Activated B cell treated with CpG ODN at 0.5 μM for 24 hours (primary cell): ENCODE results near the gene AMBP. TPM values are rescaled to one million over a fixed set of nuclear protein-coding genes. Genes with fewer than 3 reads are reported as not detected.

Experiments used
- ATAC-seq: fragments of 200-7000 bp; cut with Tn5 transposase; one replicate; pipeline ENCODE4 v1.10.0; 2021; ENCODE audit warnings: low read depth, mild to moderate bottlenecking, moderate library complexity
- CTCF ChIA-PET: fragments of 350-600 bp; sonication (Branson Sonifier 250); formaldehyde crosslinking; loops from one replicate; lab custom pipeline; 2021; ENCODE audit warnings: antibody characterized with exemption; lab: Charles Lee
- POLR2A ChIA-PET: fragments of 350-600 bp; sonication (Branson Sonifier 250); formaldehyde crosslinking; loops from one replicate; lab custom pipeline; 2021; ENCODE audit warnings: antibody characterized with exemption; lab: Charles Lee
- DNase-seq: peaks from one replicate; pipeline ENCODE4 v3.0.0; 2022
- H3K27ac Mint-ChIP-seq: one replicate; pipeline ENCODE4 v1.8.0; 2020; ENCODE audit warnings: mixed read lengths
- H3K27me3 Mint-ChIP-seq: one replicate; pipeline ENCODE4 v1.8.0; 2021; ENCODE audit warnings: mixed read lengths
- H3K36me3 Mint-ChIP-seq: one replicate; pipeline ENCODE4 v1.8.0; 2021; ENCODE audit warnings: low read depth, mixed read lengths
- H3K4me1 Mint-ChIP-seq: one replicate; pipeline ENCODE4 v1.8.0; 2021; ENCODE audit warnings: mixed read lengths
- H3K4me3 Mint-ChIP-seq: one replicate; pipeline ENCODE4 v1.8.0; 2020; ENCODE audit warnings: mild to moderate bottlenecking, mixed read lengths
- H3K9me3 Mint-ChIP-seq: one replicate; pipeline ENCODE4 v1.8.0; 2020; ENCODE audit warnings: mixed read lengths
- intact Hi-C: fragments of 100-400 bp; cut with micrococcal nuclease; formaldehyde crosslinking; loops from one replicate; pipeline ENCODE4 v1.15.1; 2024
- total RNA-seq: library from RNA; stranded (reverse); gene quantifications from 2 replicates; pipeline ENCODE4 v1.2.3, GENCODE V29; 2022
- TF ChIP-seq, protein P1 (sequence below): fragments of 200-600 bp; IDR thresholded peaks from one replicate; pipeline ENCODE4 v1.8.0; 2022; ENCODE audit warnings: antibody characterized with exemption, mild to moderate bottlenecking

Gene AMBP
- total RNA-seq, 1 donor from 2014 or later = not detected

DNA sequence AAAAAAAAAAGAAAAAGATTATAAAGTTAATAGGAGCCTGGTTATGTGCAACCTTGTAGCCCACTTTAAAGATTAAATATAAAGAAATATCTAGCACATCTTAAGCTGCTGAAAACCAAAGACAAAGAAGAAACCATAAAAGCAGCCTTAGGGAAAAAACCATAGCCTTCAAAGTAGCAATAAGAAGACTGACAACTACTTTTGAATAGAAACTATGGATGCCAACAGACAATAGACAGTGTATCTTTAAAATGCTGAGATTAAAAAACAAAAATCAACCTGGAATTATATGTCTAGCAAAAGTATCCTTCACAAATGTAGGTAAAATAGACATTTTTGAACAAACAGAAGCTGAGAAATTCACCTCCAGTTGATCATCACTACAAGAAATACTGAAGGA is 24.4 kb upstream of the AMBP start:
- ATAC-seq (no peak), DNase-seq (no peak)
- intact Hi-C loops = no loop called here
- Mint-ChIP-seq H3K36me3 (no peaks in the 10 kb centered on the region), H3K27ac (no peak overlapping the region), H3K27me3 (peaks cover 12% of the 10 kb centered on the region), H3K9me3 (peaks cover 6% of the 10 kb centered on the region), H3K4me3 (no peak overlapping the region), H3K4me1 (peaks cover 2% of the 10 kb centered on the region)
- CTCF ChIA-PET = no interaction called here
- POLR2A ChIA-PET = no interaction called here
- TF ChIP-seq, protein P1, sequence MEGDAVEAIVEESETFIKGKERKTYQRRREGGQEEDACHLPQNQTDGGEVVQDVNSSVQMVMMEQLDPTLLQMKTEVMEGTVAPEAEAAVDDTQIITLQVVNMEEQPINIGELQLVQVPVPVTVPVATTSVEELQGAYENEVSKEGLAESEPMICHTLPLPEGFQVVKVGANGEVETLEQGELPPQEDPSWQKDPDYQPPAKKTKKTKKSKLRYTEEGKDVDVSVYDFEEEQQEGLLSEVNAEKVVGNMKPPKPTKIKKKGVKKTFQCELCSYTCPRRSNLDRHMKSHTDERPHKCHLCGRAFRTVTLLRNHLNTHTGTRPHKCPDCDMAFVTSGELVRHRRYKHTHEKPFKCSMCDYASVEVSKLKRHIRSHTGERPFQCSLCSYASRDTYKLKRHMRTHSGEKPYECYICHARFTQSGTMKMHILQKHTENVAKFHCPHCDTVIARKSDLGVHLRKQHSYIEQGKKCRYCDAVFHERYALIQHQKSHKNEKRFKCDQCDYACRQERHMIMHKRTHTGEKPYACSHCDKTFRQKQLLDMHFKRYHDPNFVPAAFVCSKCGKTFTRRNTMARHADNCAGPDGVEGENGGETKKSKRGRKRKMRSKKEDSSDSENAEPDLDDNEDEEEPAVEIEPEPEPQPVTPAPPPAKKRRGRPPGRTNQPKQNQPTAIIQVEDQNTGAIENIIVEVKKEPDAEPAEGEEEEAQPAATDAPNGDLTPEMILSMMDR = no peak

DNA sequence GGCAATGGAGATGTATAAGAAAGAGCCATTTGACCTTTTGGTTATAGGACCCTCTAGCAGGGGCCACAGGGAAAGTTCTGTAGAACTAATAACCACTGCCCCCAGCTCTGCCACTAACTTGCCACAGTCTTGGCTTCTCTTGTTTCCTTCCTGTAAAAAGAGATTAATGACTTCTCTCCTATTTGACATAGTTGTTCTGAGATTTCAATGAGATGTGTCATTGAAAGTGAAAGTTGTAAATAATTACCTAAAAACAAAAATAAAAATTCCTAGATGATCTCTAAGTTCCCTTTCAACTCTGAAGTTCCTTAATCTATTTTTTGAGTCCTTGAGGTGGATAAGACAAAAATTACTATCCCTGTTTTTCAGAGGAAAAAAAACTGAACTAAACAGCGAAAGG is 22.4 kb upstream of the AMBP start:
- H3K9me3 Mint-ChIP-seq = peaks cover 6% of the 10 kb centered on the region
- intact Hi-C loops = no loop called here
- H3K4me1 Mint-ChIP-seq = peaks cover 8% of the 10 kb centered on the region
- ChIA-PET CTCF (interaction anchor here (1.1 kb wide), 1 partner anchor 16 kb away, joined by 3 read pairs; no protein-coding TSS in a partner anchor), POLR2A (no interaction called here)
- DNase-seq = no peak
- ATAC-seq = no peak
- TF ChIP-seq, protein P1 = no peak
- H3K4me3 Mint-ChIP-seq = no peak overlapping the region
- H3K36me3 Mint-ChIP-seq = no peaks in the 10 kb centered on the region
- peaks cover 27% of the 10 kb centered on the region for H3K27me3 Mint-ChIP-seq
- H3K27ac Mint-ChIP-seq = no peak overlapping the region

DNA sequence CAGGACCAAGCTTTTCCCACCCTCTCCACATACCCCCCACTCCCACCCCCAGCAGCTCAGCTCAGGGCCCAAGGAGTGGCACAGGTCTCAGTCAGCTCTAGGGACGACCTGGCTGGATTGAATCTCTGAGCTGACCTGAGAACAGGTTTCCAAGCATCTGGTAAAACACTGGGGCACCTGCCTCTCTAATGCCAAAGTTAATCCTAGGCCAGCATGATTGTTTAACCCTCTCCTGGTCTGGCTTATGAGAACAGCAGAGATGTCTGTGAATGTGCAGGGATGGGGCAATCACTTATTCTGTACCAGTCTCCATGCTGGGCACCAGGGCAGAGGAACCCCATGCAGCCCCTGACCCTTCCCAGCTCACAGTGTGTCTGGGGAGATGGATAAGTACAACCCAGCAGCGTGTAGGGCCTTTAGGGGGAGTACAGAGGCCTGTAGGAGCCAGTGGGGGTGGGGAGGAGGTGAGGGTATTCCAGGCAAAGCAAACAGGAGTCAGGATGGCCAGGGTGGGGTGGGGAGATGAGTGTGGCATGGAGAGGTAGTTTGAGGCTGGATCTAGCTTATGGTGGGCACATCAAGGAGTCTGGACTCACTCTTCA is 21.7 kb upstream of the AMBP start:
- intact Hi-C loops = no loop called here
- Mint-ChIP-seq H3K4me1 (peaks cover 8% of the 10 kb centered on the region), H3K27ac (no peak overlapping the region), H3K36me3 (no peaks in the 10 kb centered on the region), H3K4me3 (no peak overlapping the region), H3K9me3 (peaks cover 6% of the 10 kb centered on the region), H3K27me3 (peaks cover 31% of the 10 kb centered on the region)
- ChIA-PET POLR2A (no interaction called here), CTCF (interaction anchor here (0.9 to 1.4 kb wide), 2 partner anchors 8 to 17 kb away, joined by 3 to 4 read pairs; no protein-coding TSS in a partner anchor)
- ATAC-seq = no peak
- TF ChIP-seq, protein P1 = no peak
- DNase-seq = no peak

DNA sequence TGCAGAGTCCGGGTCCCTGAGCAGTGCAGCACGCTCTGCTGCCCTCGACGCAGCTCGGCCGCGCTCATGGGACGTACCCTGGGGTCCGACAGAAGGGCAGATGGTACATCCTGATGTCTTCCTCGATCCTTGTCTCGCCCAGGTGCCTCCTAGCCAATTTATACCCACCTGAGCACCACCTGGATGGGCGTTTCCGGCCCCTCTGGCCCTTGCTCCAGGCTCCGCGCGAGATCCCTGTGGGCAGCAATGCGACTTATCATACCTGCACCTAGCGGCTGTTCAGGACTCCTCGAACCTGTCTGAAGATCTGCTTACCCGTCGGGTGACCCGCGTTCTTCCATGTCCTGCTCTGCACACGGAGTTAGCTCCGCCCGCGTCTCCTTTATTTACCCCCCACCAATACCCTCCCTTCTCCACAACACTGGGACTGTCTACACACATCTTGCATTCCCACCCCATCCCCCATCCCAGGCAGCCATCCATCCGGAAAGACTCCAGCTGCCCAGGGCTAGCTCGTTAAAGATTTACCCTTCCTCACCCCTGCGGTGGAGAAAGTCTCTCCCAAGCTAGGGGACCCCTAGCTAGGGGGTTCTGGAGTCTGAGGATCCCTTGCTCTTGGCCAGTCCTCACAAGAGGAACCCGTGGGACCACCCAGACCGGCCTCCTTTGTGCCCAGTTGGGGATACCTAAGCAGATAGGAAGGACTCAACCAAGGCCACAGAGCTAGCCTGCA is 21.0 kb upstream of the AMBP start, which contains the start of gene KIF12:
Gene KIF12 (minus strand): TSS at position 357 of the 733 bp plus-strand sequence. CDS start 16 bp downstream, at position 341.
- peaks cover 35% of the 10 kb centered on the region for H3K27me3 Mint-ChIP-seq
- H3K4me3 Mint-ChIP-seq = no peak within 1 kb of the TSS
- DNase-seq = no peak
- intact Hi-C loops = no loop called here
- TF ChIP-seq, protein P1 = no peak
- H3K4me1 Mint-ChIP-seq = peaks cover 8% of the 10 kb centered on the region
- CTCF ChIA-PET = interaction anchor here (0.9 to 1.4 kb wide), 2 partner anchors 9 to 17 kb away, joined by 3 to 4 read pairs; no protein-coding TSS in a partner anchor
- peaks cover 6% of the 10 kb centered on the region for H3K9me3 Mint-ChIP-seq
- POLR2A ChIA-PET = no interaction called here
- no peak for ATAC-seq
- H3K36me3 Mint-ChIP-seq = no peaks in the 10 kb centered on the region
- H3K27ac Mint-ChIP-seq = no peak within 1 kb of the TSS
